ENCODE data around the gene MEGF6.

MEGF6 gene

GRCh38 chr1:3524556-3525203 is 86.6 kb downstream of the MEGF6 start:
- no peak for DNase-seq (ENCODE audit: low read depth)
- TF ChIP-seq CTCF (IDR thresholded peaks at IDR 0.05; ENCODE audit: insufficient read depth, low read depth, low read length, missing control alignments) = no peak
- H3K4me3 ChIP-seq (ENCODE audit: low read depth, low read length) = no peak overlapping the region

GRCh38 chr1:3523980-3524379 is 87.3 kb downstream of the MEGF6 start:
- H3K4me3 ChIP-seq (ENCODE audit: low read depth, low read length) = no peak overlapping the region
- DNase-seq (ENCODE audit: low read depth) = no peak
- no peak for TF ChIP-seq CTCF (IDR thresholded peaks at IDR 0.05; ENCODE audit: insufficient read depth, low read depth, low read length, missing control alignments)

GRCh38 chr1:3522564-3523265 is 88.6 kb downstream of the MEGF6 start:
- TF ChIP-seq CTCF (IDR thresholded peaks at IDR 0.05; ENCODE audit: insufficient read depth, low read depth, low read length, missing control alignments) = no peak

GRCh38 chr1:3522112-3522511 is 89.2 kb downstream of the MEGF6 start:
- DNase-seq (ENCODE audit: low read depth) = no peak
- no peak for TF ChIP-seq CTCF (IDR thresholded peaks at IDR 0.05; ENCODE audit: insufficient read depth, low read depth, low read length, missing control alignments)
- no peak overlapping the region for H3K4me3 ChIP-seq (ENCODE audit: low read depth, low read length)

More at GRCh38 chr1:3522564-3523265, 88.6 kb downstream of the MEGF6 start:
- no peak for DNase-seq (ENCODE audit: low read depth)
- H3K4me3 ChIP-seq (ENCODE audit: low read depth, low read length) = no peak overlapping the region

- no peak for TF ChIP-seq CTCF (IDR thresholded peaks at IDR 0.05; ENCODE audit: insufficient read depth, low read depth, low read length, missing control alignments)
- DNase-seq (ENCODE audit: low read depth) = no peak
- H3K4me3 ChIP-seq (ENCODE audit: low read depth, low read length) = no peak overlapping the region
These were observed 89.9 kb downstream of the MEGF6 start for GRCh38 chr1:3521426-3521825.

GRCh38 chr1:3520419-3521378 is 90.6 kb downstream of the MEGF6 start:
- no peak for DNase-seq (ENCODE audit: low read depth)
- no peak for TF ChIP-seq CTCF (IDR thresholded peaks at IDR 0.05; ENCODE audit: insufficient read depth, low read depth, low read length, missing control alignments)
- H3K4me3 ChIP-seq (ENCODE audit: low read depth, low read length) = no peak overlapping the region
